SK-N-SH (cell line): Measurements from ENCODE around the gene PEX3.

Source experiments
- EP300 ChIP-seq, 2 experiments: IDR thresholded peaks; 2 replicates each; pipeline versions ENCODE4 v1.4.0 to v1.6.1; 2012; ENCODE audit warnings: borderline replicate concordance in 1 of 2, low read depth in 1 of 2, low read length in 1 of 2
- FOXJ3 ChIP-seq: sonication (generic); formaldehyde crosslinking; IDR thresholded peaks from 2 replicates; pipeline ENCODE4 v1.5.1; 2020; ENCODE audit warnings: mild to moderate bottlenecking, missing genetic modification reagents
- GABPA ChIP-seq: IDR thresholded peaks from 2 replicates; pipeline ENCODE4 v1.4.0; 2012; ENCODE audit warnings: low read depth, mild to moderate bottlenecking
- POLR2AphosphoS5 ChIP-seq: IDR thresholded peaks from 2 replicates; pipeline ENCODE4 v1.6.1; 2012; ENCODE audit warnings: low read depth, low read length
- TAF1 ChIP-seq: IDR thresholded peaks from 2 replicates; pipeline ENCODE4 v1.6.1; 2012; ENCODE audit warnings: low read depth, mild to moderate bottlenecking, low read length, moderate library complexity, borderline replicate concordance
- TEAD4 ChIP-seq: IDR thresholded peaks from 2 replicates; pipeline ENCODE4 v1.4.0; 2012; ENCODE audit warnings: mild to moderate bottlenecking, borderline replicate concordance; ENCODE audit not compliant: insufficient read depth
- TF ChIP-seq, protein P1 (sequence below): fragments of 200-600 bp; sonication (generic); IDR thresholded peaks from 2 replicates; pipeline ENCODE4 v1.6.1; 2017; ENCODE audit warnings: antibody characterized with exemption, mild to moderate bottlenecking, moderate library complexity
- TF ChIP-seq, protein P2 (sequence below): IDR thresholded peaks from 2 replicates; pipeline ENCODE4; 2012

DNA sequence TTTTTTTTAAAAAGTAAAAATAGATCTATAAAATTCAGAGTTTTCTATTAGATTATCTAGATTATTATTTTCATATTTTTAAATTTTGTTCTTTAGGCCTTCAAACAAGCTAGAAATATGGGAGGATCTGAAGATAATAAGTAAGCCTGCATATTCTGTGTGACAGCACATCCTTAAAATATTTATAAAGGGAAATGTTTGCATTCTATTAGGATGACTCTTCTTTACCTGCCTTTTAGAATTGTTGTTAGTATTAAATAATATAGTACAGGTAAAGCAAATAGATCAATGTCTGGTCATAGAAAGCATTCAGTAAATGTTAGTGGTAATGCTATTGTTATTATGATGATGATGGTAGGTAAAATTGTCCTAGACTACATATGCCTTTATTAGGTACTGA lies 17.4 kb downstream of the PEX3 start:
- no peak for TF ChIP-seq TAF1
- TF ChIP-seq, protein P1, sequence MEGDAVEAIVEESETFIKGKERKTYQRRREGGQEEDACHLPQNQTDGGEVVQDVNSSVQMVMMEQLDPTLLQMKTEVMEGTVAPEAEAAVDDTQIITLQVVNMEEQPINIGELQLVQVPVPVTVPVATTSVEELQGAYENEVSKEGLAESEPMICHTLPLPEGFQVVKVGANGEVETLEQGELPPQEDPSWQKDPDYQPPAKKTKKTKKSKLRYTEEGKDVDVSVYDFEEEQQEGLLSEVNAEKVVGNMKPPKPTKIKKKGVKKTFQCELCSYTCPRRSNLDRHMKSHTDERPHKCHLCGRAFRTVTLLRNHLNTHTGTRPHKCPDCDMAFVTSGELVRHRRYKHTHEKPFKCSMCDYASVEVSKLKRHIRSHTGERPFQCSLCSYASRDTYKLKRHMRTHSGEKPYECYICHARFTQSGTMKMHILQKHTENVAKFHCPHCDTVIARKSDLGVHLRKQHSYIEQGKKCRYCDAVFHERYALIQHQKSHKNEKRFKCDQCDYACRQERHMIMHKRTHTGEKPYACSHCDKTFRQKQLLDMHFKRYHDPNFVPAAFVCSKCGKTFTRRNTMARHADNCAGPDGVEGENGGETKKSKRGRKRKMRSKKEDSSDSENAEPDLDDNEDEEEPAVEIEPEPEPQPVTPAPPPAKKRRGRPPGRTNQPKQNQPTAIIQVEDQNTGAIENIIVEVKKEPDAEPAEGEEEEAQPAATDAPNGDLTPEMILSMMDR: no peak
- TF ChIP-seq TEAD4: no peak
- TF ChIP-seq FOXJ3 (CRISPR knock-in tag): no peak
- no peak for TF ChIP-seq GABPA
- TF ChIP-seq, protein P2, sequence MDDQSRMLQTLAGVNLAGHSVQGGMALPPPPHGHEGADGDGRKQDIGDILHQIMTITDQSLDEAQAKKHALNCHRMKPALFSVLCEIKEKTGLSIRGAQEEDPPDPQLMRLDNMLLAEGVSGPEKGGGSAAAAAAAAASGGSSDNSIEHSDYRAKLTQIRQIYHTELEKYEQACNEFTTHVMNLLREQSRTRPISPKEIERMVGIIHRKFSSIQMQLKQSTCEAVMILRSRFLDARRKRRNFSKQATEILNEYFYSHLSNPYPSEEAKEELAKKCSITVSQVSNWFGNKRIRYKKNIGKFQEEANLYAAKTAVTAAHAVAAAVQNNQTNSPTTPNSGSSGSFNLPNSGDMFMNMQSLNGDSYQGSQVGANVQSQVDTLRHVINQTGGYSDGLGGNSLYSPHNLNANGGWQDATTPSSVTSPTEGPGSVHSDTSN: no peak
- TF ChIP-seq POLR2AphosphoS5: no peak
- TF ChIP-seq EP300 (IDR thresholded peaks at IDR 0.05; ENCODE audit: borderline replicate concordance in 1 of 2, low read depth in 1 of 2, low read length in 1 of 2): no peak
